ENCODE data around the gene NTSR1. TPM values are rescaled to one million over a fixed set of nuclear protein-coding genes. Genes with fewer than 3 reads are reported as not detected.

NTSR1 gene
- polyA plus RNA-seq, 3 donors = 0.35 to 2.5 (median 0.40) TPM

GRCh38 chr20:62797671-62798532 lies 89.3 kb downstream of the NTSR1 start:
- Mint-ChIP-seq H3K36me3 (peaks cover 37 to 40% of the 10 kb centered on the region in 2 donors), H3K27me3 (ENCODE audit: low read depth in 3 of 3) (peaks cover 0 to 2% (median 2%) of the 10 kb centered on the region in 3 donors), H3K4me1 (peaks cover 53% of the 10 kb centered on the region), H3K4me3 (peak overlapping the region; percentile 26 to 41), H3K9me3 (peaks cover 0 to 3% (median 0%) of the 10 kb centered on the region in 7 donors), H3K27ac (peak overlapping the region in 6 of 7 donors; percentile 25 to 86 (median 47))
- WGBS (ENCODE audit: insufficient coverage) = 89% methylated on average over 21 of the region's 26 CpGs
- Histone ChIP-seq H3K9me3 (replicated peaks in 1 of 2; ENCODE audit: control insufficient read depth in 1 of 2, insufficient read depth in 1 of 2, low read length in 2 of 2) (no peaks in the 10 kb centered on the region), H3K27me3 (ENCODE audit: control insufficient read depth in 2 of 2, insufficient read depth in 2 of 2, low read length in 2 of 2) (no peaks in the 10 kb centered on the region), H3K27ac (ENCODE audit: low read depth in 1 of 2, low read length in 2 of 2) (no peak overlapping the region), H3K9ac (ENCODE audit: insufficient read depth, low read length, poor library complexity, severe bottlenecking) (no peak overlapping the region), H3K36me3 (replicated peaks in 1 of 2; ENCODE audit: control insufficient read depth in 1 of 2, insufficient read depth in 2 of 2, low read length in 2 of 2) (peaks cover 24 to 35% of the 10 kb centered on the region in 2 donors), H3K4me1 (ENCODE audit: control insufficient read depth in 1 of 2, insufficient read depth in 2 of 2, low read length in 2 of 2) (peaks cover 51 to 60% of the 10 kb centered on the region in 2 donors), H3K79me2 (ENCODE audit: insufficient read depth, low read length) (peaks cover 14% of the 10 kb centered on the region), H4K20me1 (ENCODE audit: insufficient read depth, low read length) (peaks cover 13% of the 10 kb centered on the region), H3K4me3 (replicated peaks in 1 of 3; ENCODE audit: low read depth in 2 of 3, low read length in 3 of 3) (peak overlapping the region in 1 of 3 experiments; percentile 60), H2AFZ (ENCODE audit: insufficient read depth, low read depth, low read length, poor library complexity, severe bottlenecking) (no peak overlapping the region), H3K4me2 (replicated peaks; ENCODE audit: extremely low read depth, low read length, poor library complexity, severe bottlenecking) (peak overlapping the region; percentile 21)
- TF ChIP-seq CTCF (IDR thresholded peaks at IDR 0.05) = no peak
- no peak for DNase-seq
- intact Hi-C loops (cut with micrococcal nuclease) = loop anchor here (5.0 to 10.0 kb wide), 3 partner anchors 127 to 393 kb away; partner anchors contain the start of genes CABLES2 (in 2 of the 2) and DIDO1 (in 1 of the 2)

GRCh38 chr20:62799036-62799435 lies 90.4 kb downstream of the NTSR1 start:
- Histone ChIP-seq H3K4me1 (ENCODE audit: control insufficient read depth in 1 of 2, insufficient read depth in 2 of 2, low read length in 2 of 2) (peaks cover 54 to 62% of the 10 kb centered on the region in 2 donors), H3K27me3 (ENCODE audit: control insufficient read depth in 2 of 2, insufficient read depth in 2 of 2, low read length in 2 of 2) (no peaks in the 10 kb centered on the region), H3K4me2 (replicated peaks; ENCODE audit: extremely low read depth, low read length, poor library complexity, severe bottlenecking) (no peak overlapping the region), H3K4me3 (replicated peaks in 1 of 3; ENCODE audit: low read depth in 2 of 3, low read length in 3 of 3) (no peak overlapping the region), H2AFZ (ENCODE audit: insufficient read depth, low read depth, low read length, poor library complexity, severe bottlenecking) (no peak overlapping the region), H3K27ac (ENCODE audit: low read depth in 1 of 2, low read length in 2 of 2) (no peak overlapping the region), H3K36me3 (replicated peaks in 1 of 2; ENCODE audit: control insufficient read depth in 1 of 2, insufficient read depth in 2 of 2, low read length in 2 of 2) (peaks cover 24 to 35% of the 10 kb centered on the region in 2 donors), H3K9me3 (replicated peaks in 1 of 2; ENCODE audit: control insufficient read depth in 1 of 2, insufficient read depth in 1 of 2, low read length in 2 of 2) (no peaks in the 10 kb centered on the region), H3K9ac (ENCODE audit: insufficient read depth, low read length, poor library complexity, severe bottlenecking) (no peak overlapping the region), H3K79me2 (ENCODE audit: insufficient read depth, low read length) (peaks cover 14% of the 10 kb centered on the region), H4K20me1 (ENCODE audit: insufficient read depth, low read length) (peaks cover 13% of the 10 kb centered on the region)
- no peak overlapping the region for H3K4me3 Mint-ChIP-seq
- DNase-seq = no peak
- peaks cover 57% of the 10 kb centered on the region for H3K4me1 Mint-ChIP-seq
- peaks cover 37 to 40% of the 10 kb centered on the region in 2 donors for H3K36me3 Mint-ChIP-seq
- H3K27ac Mint-ChIP-seq = peak overlapping the region in 1 of 7 donors; percentile 13
- intact Hi-C loops (cut with micrococcal nuclease) = loop anchor here (5.0 to 10.0 kb wide), 3 partner anchors 126 to 394 kb away; partner anchors contain the start of genes CABLES2 (in 2 of the 2) and DIDO1 (in 1 of the 2)
- no peak for TF ChIP-seq CTCF (IDR thresholded peaks at IDR 0.05)
- peaks cover 0 to 3% (median 0%) of the 10 kb centered on the region in 7 donors for H3K9me3 Mint-ChIP-seq
- H3K27me3 Mint-ChIP-seq (ENCODE audit: low read depth in 3 of 3) = peaks cover 0 to 5% (median 2%) of the 10 kb centered on the region in 3 donors
- 100% methylated on average over 7 of the region's 8 CpGs for WGBS (ENCODE audit: insufficient coverage)
